Mucosa of descending colon (tissue), 3 donors: Measurements from ENCODE around the gene GTF3C2. TPM values are rescaled to one million over a fixed set of nuclear protein-coding genes. Genes with fewer than 3 reads are reported as not detected.

Experiments used
- ATAC-seq: fragments of 200-7000 bp; cut with Tn5 transposase; one replicate; pipeline ENCODE4 v1.9.1; 2020; ENCODE audit warnings: mild to moderate bottlenecking, moderate library complexity
- DNase-seq, 3 donors: peaks; one replicate each; pipeline ENCODE4 v3.0.0-alpha.2; 2020
- H3K36me3 ChIP-seq: fragments of 200-600 bp; one replicate; pipeline ENCODE4 v1.8.0; 2021; ENCODE audit warnings: low read depth, mild to moderate bottlenecking
- H3K4me1 ChIP-seq: fragments of 200-600 bp; one replicate; pipeline ENCODE4 v1.8.0; 2021; ENCODE audit warnings: low read depth, mild to moderate bottlenecking
- H3K4me3 ChIP-seq: fragments of 200-600 bp; one replicate; pipeline ENCODE4 v1.8.0; 2021; ENCODE audit warnings: mild to moderate bottlenecking
- H3K9me3 ChIP-seq: fragments of 200-600 bp; one replicate; pipeline ENCODE4 v1.8.0; 2021; ENCODE audit warnings: mild to moderate bottlenecking
- intact Hi-C, 2 donors: fragments of 100-400 bp; cut with DNase I in 1 of 2; cut with micrococcal nuclease in 1 of 2; formaldehyde crosslinking; loops; one replicate each; pipeline versions ENCODE4 v1.11.0 to v1.11.1; 2022; cut with DNase I, micrococcal nuclease
- total RNA-seq, 3 donors: library from RNA; stranded (reverse); fragmentation: NEBNext Ultra II Directional in 2 of 3; extraction: Animal tissue kit (Norgen Biotek cat#: 25700) in 2 of 3; gene quantifications; one replicate each; pipeline versions ENCODE4 v1.2.1 to v1.2.4, GENCODE V29; 2021 to 2023
- TF ChIP-seq, protein P1 (sequence below): fragments of 200-600 bp; IDR thresholded peaks from one replicate; pipeline ENCODE4 v1.8.0; 2022; ENCODE audit warnings: antibody characterized with exemption, mild to moderate bottlenecking
- donor health status: DM: no; HTN: no; CAD: no; lungs with moderate emphysema.
- donor health status: DM: no; HTN: no; CAD: no.
- donor health status: DM: no; HTN: yes; CAD: no.

Gene GTF3C2
- total RNA-seq, 3 donors from 2014 or later, result 53.7 to 83.5 (median 56.9) TPM

DNA sequence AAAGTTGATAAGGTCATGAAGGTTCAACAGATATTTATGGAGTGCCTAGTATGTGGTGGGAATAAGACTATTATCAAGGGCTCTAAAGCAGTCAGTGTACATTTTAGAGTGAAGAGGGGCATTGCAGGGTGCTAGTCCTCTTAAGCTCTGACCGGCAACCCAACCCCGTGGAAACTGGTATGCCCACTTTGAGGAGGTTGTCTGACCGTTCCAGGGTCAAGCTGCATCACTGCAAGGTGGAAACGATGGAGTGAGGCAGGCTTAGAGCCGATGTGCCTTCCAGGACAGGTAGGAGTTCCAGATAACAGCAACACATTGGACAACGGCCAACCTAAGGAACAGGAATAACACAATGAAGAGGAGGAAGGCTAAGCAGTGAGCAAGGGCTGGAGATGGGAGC is 46.9 kb downstream of the GTF3C2 start:
- peaks cover 13% of the 10 kb centered on the region for H3K4me1 ChIP-seq
- intact Hi-C loops, result no loop called here
- H3K36me3 ChIP-seq, result no peaks in the 10 kb centered on the region
- H3K4me3 ChIP-seq, result no peak overlapping the region
- ATAC-seq, result no peak
- no peak for DNase-seq
- TF ChIP-seq, protein P1, sequence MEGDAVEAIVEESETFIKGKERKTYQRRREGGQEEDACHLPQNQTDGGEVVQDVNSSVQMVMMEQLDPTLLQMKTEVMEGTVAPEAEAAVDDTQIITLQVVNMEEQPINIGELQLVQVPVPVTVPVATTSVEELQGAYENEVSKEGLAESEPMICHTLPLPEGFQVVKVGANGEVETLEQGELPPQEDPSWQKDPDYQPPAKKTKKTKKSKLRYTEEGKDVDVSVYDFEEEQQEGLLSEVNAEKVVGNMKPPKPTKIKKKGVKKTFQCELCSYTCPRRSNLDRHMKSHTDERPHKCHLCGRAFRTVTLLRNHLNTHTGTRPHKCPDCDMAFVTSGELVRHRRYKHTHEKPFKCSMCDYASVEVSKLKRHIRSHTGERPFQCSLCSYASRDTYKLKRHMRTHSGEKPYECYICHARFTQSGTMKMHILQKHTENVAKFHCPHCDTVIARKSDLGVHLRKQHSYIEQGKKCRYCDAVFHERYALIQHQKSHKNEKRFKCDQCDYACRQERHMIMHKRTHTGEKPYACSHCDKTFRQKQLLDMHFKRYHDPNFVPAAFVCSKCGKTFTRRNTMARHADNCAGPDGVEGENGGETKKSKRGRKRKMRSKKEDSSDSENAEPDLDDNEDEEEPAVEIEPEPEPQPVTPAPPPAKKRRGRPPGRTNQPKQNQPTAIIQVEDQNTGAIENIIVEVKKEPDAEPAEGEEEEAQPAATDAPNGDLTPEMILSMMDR, result no peak
- H3K9me3 ChIP-seq, result no peaks in the 10 kb centered on the region

- Histone ChIP-seq H3K4me3 (no peak within 1 kb of the TSS), H3K9me3 (no peaks in the 10 kb centered on the region), H3K36me3 (no peaks in the 10 kb centered on the region), H3K4me1 (peaks cover 13% of the 10 kb centered on the region)
- DNase-seq (peak in 2 of 3 donors; percentile 30 to 46), ATAC-seq (no peak)
- intact Hi-C loops, result no loop called here
- TF ChIP-seq, protein P1, result no peak
Observed at GRCh38 chr2:27308359-27308881, 48.1 kb downstream of the GTF3C2 start, which contains the start of gene UCN. UCN (minus strand) TSS chr2:27308445; CDS start chr2:27307895, 550 bp downstream.

DNA sequence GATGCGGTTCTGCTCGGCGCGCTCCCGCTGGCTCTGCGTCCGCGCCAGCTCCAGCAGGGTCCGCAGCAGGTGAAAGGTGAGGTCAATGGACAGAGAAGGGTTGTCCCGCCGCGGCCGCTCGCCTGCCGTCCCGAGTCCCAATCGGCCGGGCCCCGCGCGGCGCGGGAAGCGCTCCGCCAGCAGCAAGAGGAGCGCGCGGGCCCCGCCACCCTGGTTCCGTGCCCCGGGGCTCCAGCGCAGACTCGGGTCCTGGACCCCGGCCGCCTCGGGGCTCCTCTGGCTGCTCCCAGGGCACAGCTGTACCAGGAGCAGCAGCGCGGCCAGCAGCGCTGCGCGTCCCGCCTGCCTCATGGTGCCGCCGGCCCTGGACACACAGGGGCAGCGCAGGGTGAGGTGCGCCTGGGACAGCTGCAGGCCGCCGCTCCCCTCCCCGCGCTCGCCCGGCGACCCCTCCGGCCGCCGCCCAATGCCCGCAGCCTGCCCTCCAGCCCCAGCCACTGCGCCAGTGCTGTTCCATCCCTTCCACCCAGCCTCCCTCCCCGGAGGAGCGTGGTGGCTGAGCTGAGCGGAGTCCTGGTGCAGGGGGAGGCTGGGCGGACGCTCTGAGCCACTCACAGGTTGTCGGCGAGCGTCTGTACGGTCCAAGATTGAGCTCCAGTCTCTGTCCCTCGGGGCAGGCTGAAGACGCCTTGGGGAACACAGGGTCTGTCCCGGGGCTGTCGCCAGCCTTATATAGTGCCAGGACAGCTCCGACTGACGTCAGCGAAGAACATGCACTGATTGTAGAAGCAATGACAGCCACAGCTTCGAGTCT is 48.8 kb downstream of the GTF3C2 start:
- ATAC-seq (peak; percentile 23), DNase-seq (no peak)
- Histone ChIP-seq H3K9me3 (no peaks in the 10 kb centered on the region), H3K4me1 (peaks cover 13% of the 10 kb centered on the region), H3K4me3 (no peak overlapping the region), H3K36me3 (no peaks in the 10 kb centered on the region)
- TF ChIP-seq, protein P1, result no peak
- intact Hi-C loops, result no loop called here

- intact Hi-C loops, result no loop called here
- H3K4me3 ChIP-seq, result no peak overlapping the region
- peaks cover 13% of the 10 kb centered on the region for H3K4me1 ChIP-seq
- ATAC-seq (no peak), DNase-seq (no peak)
- TF ChIP-seq, protein P1, result no peak
- no peaks in the 10 kb centered on the region for H3K9me3 ChIP-seq
- no peaks in the 10 kb centered on the region for H3K36me3 ChIP-seq
Observed at GRCh38 chr2:27307287-27307544, 49.3 kb downstream of the GTF3C2 start.

DNA sequence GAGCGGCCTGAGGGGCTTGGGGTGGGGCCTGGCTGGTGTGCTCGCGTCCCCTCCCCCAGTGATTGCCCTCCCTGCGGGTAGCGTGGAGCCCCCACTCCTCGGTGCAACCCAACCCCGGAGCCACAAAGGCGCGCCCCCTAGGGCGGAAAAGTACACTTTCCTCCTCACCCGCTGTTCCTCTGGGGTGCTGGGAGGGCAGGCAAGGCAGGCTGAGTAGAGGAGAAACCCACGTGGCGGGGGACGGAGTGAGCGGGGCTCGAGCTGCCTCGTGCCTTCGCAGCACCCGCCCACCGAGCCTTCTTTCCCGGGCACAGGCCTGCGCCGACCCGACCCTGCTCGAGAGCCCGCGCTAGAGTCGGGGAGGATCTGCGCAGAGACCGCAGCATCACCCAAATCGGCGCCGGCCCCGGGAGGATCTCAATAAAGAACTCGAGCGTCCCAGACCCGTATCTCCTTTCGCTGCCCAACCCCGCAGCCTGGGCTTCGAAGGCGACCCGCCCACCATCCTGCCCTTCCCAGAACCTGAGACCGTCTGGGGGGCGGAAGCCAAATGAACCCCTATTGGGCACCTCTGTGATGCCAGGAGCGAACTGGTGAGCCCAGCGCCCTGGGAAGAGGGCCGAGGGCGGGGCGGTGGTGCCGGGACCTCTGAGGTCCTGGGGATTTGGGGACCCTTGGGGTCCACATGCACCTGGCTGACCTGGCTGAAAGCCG is 49.8 kb downstream of the GTF3C2 start:
- no peaks in the 10 kb centered on the region for H3K9me3 ChIP-seq
- intact Hi-C loops, result no loop called here
- no peak overlapping the region for H3K4me3 ChIP-seq
- DNase-seq, result no peak
- H3K4me1 ChIP-seq, result peaks cover 13% of the 10 kb centered on the region
- ATAC-seq, result peak; percentile 18
- H3K36me3 ChIP-seq, result no peaks in the 10 kb centered on the region
- TF ChIP-seq, protein P1, result no peak
